ENCODE data around the gene IL36RN.

IL36RN gene

GRCh38 chr2:113058998-113059960, at the start of gene IL36RN:
Gene IL36RN, plus strand, starts transcription at chr2:113059198. Its CDS starts 241 bp downstream, at chr2:113059439.
- no peak for DNase-seq (ENCODE audit: low read depth in 2 of 2, low spot score in 1 of 2)

- DNase-seq (ENCODE audit: low read depth in 2 of 2, low spot score in 1 of 2) = no peak
These were observed 49.4 kb upstream of the IL36RN start for GRCh38 chr2:113009622-113010021.

GRCh38 chr2:113010088-113010487, 48.9 kb upstream of the IL36RN start:
- DNase-seq (ENCODE audit: low read depth in 2 of 2, low spot score in 1 of 2) = no peak

- no peak for DNase-seq (ENCODE audit: low read depth in 2 of 2, low spot score in 1 of 2)
These were observed 47.9 kb upstream of the IL36RN start for GRCh38 chr2:113011108-113011507.

- no peak for DNase-seq (ENCODE audit: low read depth in 2 of 2, low spot score in 1 of 2)
These were observed 46.3 kb upstream of the IL36RN start for GRCh38 chr2:113012436-113013335.

- no peak for DNase-seq (ENCODE audit: low read depth in 2 of 2, low spot score in 1 of 2)
These were observed 45.7 kb upstream of the IL36RN start for GRCh38 chr2:113013336-113013661.

- DNase-seq (ENCODE audit: low read depth in 2 of 2, low spot score in 1 of 2) = no peak
These were observed 44.9 kb upstream of the IL36RN start for GRCh38 chr2:113014067-113014466.

- DNase-seq (ENCODE audit: low read depth in 2 of 2, low spot score in 1 of 2) = no peak
These were observed 44.0 kb upstream of the IL36RN start for GRCh38 chr2:113015042-113015441.

GRCh38 chr2:113015655-113016054, 43.3 kb upstream of the IL36RN start:
- DNase-seq (ENCODE audit: low read depth in 2 of 2, low spot score in 1 of 2) = no peak

- DNase-seq (ENCODE audit: low read depth in 2 of 2, low spot score in 1 of 2) = no peak
These were observed 40.5 kb upstream of the IL36RN start for GRCh38 chr2:113018509-113018908.

- no peak for DNase-seq (ENCODE audit: low read depth in 2 of 2, low spot score in 1 of 2)
These were observed 37.7 kb upstream of the IL36RN start for GRCh38 chr2:113021312-113021711.

- no peak for DNase-seq (ENCODE audit: low read depth in 2 of 2, low spot score in 1 of 2)
These were observed 34.2 kb upstream of the IL36RN start for GRCh38 chr2:113024764-113025163.

- no peak for DNase-seq (ENCODE audit: low read depth in 2 of 2, low spot score in 1 of 2)
These were observed 33.3 kb upstream of the IL36RN start for GRCh38 chr2:113025737-113026136.

GRCh38 chr2:113027691-113028090, 31.3 kb upstream of the IL36RN start:
- no peak for DNase-seq (ENCODE audit: low read depth in 2 of 2, low spot score in 1 of 2)

GRCh38 chr2:113028112-113028511, 30.9 kb upstream of the IL36RN start:
- DNase-seq (ENCODE audit: low read depth in 2 of 2, low spot score in 1 of 2) = no peak

- DNase-seq (ENCODE audit: low read depth in 2 of 2, low spot score in 1 of 2) = no peak
These were observed 26.3 kb upstream of the IL36RN start for GRCh38 chr2:113032737-113033136.

- DNase-seq (ENCODE audit: low read depth in 2 of 2, low spot score in 1 of 2) = no peak
These were observed 25.0 kb upstream of the IL36RN start for GRCh38 chr2:113034016-113034415.

GRCh38 chr2:113036763-113037162, 22.2 kb upstream of the IL36RN start:
- DNase-seq (ENCODE audit: low read depth in 2 of 2, low spot score in 1 of 2) = no peak

- no peak for DNase-seq (ENCODE audit: low read depth in 2 of 2, low spot score in 1 of 2)
These were observed 20.7 kb upstream of the IL36RN start for GRCh38 chr2:113038291-113038690.

GRCh38 chr2:113039158-113039557, 19.8 kb upstream of the IL36RN start:
- DNase-seq (ENCODE audit: low read depth in 2 of 2, low spot score in 1 of 2) = no peak

- DNase-seq (ENCODE audit: low read depth in 2 of 2, low spot score in 1 of 2) = no peak
These were observed 19.3 kb upstream of the IL36RN start for GRCh38 chr2:113039719-113040118.

GRCh38 chr2:113041871-113042270, 17.1 kb upstream of the IL36RN start:
- DNase-seq (ENCODE audit: low read depth in 2 of 2, low spot score in 1 of 2) = no peak

Data from stimulated activated CD8-positive, alpha-beta memory T cell treated with anti-CD3 and anti-CD28 coated beads, Interleukin-4, amount 100 ng/mL, for 4 hours (primary cell).